MCF 10A (cell line): ENCODE data around the gene TTC21A. TPM values are rescaled to one million over a fixed set of nuclear protein-coding genes. Genes with fewer than 3 reads are reported as not detected.

Experiments used
- BruUV-seq: library from RNA; stranded (reverse); fragments of 400-500 nt; replicated peaks from 2 replicates; lab custom pipeline; 2021; lab: Mats Ljungman, UMichigan
- CTCF ChIA-PET: fragments of 300-600 bp; sonication (Branson Sonifier 250); formaldehyde crosslinking; extraction: SDS; loops from one replicate; lab custom pipeline; 2021; ENCODE audit warnings: antibody characterized with exemption, inconsistent platforms; lab: Yijun Ruan, JAX
- POLR2A ChIA-PET: fragments of 300-600, 350-650 bp; sonication (Branson Sonifier 250); formaldehyde crosslinking; extraction: SDS; loops from one replicate; lab custom pipeline; 2020; ENCODE audit warnings: antibody characterized with exemption, inconsistent platforms; lab: Yijun Ruan, JAX
- DNase-seq: peaks from one replicate; pipeline ENCODE4 v3.0.0-alpha.2; 2018; ENCODE audit not compliant: unreplicated experiment
- H3K27ac Mint-ChIP-seq: one replicate; pipeline ENCODE4 v1.8.0; 2022; ENCODE audit warnings: mild to moderate bottlenecking, low read depth, mixed read lengths; ENCODE audit not compliant: unreplicated experiment
- H3K27me3 Mint-ChIP-seq: one replicate; pipeline ENCODE4 v1.8.0; 2022; ENCODE audit warnings: mixed read lengths; ENCODE audit not compliant: insufficient read depth, unreplicated experiment
- H3K36me3 Mint-ChIP-seq: one replicate; pipeline ENCODE4 v1.8.0; 2022; ENCODE audit warnings: mild to moderate bottlenecking, moderate library complexity, mixed read lengths; ENCODE audit not compliant: insufficient read depth, unreplicated experiment
- H3K4me1 Mint-ChIP-seq: one replicate; pipeline ENCODE4 v1.8.0; 2022; ENCODE audit warnings: mixed read lengths; ENCODE audit not compliant: insufficient read depth, unreplicated experiment
- H3K4me3 Mint-ChIP-seq: one replicate; pipeline ENCODE4 v1.8.0; 2022; ENCODE audit warnings: mild to moderate bottlenecking, moderate library complexity, mixed read lengths; ENCODE audit not compliant: unreplicated experiment
- H3K9me3 Mint-ChIP-seq: one replicate; pipeline ENCODE4 v1.8.0; 2022; ENCODE audit warnings: mixed read lengths; ENCODE audit not compliant: unreplicated experiment
- CTCF ChIP-seq: fragments of 200-600 bp; IDR thresholded peaks from one replicate; pipeline ENCODE4 v1.8.0; 2022; ENCODE audit warnings: antibody characterized with exemption, mild to moderate bottlenecking; ENCODE audit not compliant: unreplicated experiment
- intact Hi-C: fragments of 100-400 bp; cut with micrococcal nuclease; formaldehyde crosslinking; loops from 2 replicates; pipeline ENCODE4 v1.14.1; 2022
- total RNA-seq: library from RNA; stranded (reverse); gene quantifications from 2 replicates; pipeline ENCODE4 v1.2.3, GENCODE V29; 2022

TTC21A gene
- total RNA-seq, 1 experiment from 2014 or later = 2.1 TPM

DNA sequence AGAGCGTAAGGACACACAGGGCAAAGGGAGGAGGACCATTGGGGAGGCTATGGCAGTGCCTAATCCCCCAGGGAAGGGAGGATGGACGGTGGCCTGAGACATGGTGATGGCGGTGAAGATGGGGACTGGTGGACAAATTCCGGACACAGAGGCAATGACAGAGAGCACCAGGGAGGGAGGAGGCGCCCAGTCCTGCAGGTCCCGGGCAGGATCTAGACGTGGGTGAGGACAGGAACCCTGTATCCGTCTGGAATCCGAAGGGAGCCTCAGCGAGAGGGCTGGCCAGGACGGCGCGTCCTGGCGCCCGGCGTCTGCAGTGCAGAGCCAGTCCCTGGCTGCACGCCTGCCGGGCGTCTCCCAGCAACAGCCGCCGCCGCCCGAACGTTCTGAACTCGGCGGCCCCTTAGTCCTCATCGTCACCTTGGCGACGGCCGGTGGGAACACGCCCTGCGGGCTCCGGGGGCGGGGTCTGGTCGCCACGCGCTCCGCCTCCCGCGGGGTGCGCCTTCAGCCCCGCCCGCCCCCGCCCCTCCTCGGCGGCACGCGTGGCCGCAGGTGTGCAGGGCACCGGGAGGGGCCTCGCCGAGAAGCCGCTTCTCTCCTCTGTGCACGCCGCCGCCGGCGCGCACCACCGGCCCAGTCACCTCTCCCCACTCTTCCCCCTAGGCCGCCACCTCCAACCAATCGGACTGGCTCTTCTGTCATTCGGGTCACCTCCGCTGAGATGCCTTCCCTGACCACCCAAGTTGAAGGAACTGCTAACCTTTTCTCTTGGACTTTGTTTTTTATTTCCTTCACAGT is 73.3 kb downstream of the TTC21A start:
- ChIA-PET POLR2A (interaction anchor here (1.0 to 1.4 kb wide), 2 partner anchors 13 to 73 kb away, joined by 4 to 16 read pairs; partner anchors contain the start of genes GORASP1 and TTC21A), CTCF (interaction anchor here (0.8 to 2.7 kb wide), 5 partner anchors 9 to 112 kb away, joined by 4 to 10 read pairs (median 5); no protein-coding TSS in a partner anchor)
- DNase-seq = peak; percentile 87
- H3K27me3 Mint-ChIP-seq = no peaks in the 10 kb centered on the region
- TF ChIP-seq CTCF = no peak
- peak overlapping the region; percentile 73 for H3K4me3 Mint-ChIP-seq
- no peaks in the 10 kb centered on the region for H3K36me3 Mint-ChIP-seq
- H3K27ac Mint-ChIP-seq = peak overlapping the region; percentile 40
- intact Hi-C loops = loop anchor here (2.0 to 10.0 kb wide), 3 partner anchors 54 to 204 kb away; partner anchors contain the start of genes GORASP1, SLC25A38 and TTC21A
- H3K9me3 Mint-ChIP-seq = no peaks in the 10 kb centered on the region
- no TSS peak for BruUV-seq
- H3K4me1 Mint-ChIP-seq = peaks cover 34% of the 10 kb centered on the region

- no peak for TF ChIP-seq CTCF
- Mint-ChIP-seq H3K4me3 (peak overlapping the region; percentile 73), H3K27me3 (no peaks in the 10 kb centered on the region), H3K36me3 (no peaks in the 10 kb centered on the region), H3K27ac (peak overlapping the region; percentile 40), H3K9me3 (no peaks in the 10 kb centered on the region), H3K4me1 (peaks cover 34% of the 10 kb centered on the region)
- no peak for DNase-seq
- no TSS peak for BruUV-seq
- POLR2A ChIA-PET = no interaction called here
- CTCF ChIA-PET = interaction anchor here (0.6 to 1.4 kb wide), 4 partner anchors 9 to 1323 kb away, joined by 3 to 5 read pairs (median 4); no protein-coding TSS in a partner anchor
- intact Hi-C loops = loop anchor here (2.0 to 10.0 kb wide), 3 partner anchors 55 to 203 kb away; partner anchors contain the start of genes GORASP1, SLC25A38 and TTC21A
Observed at GRCh38 chr3:39181408-39182335, 74.2 kb downstream of the TTC21A start.

GRCh38 chr3:39183211-39184080 is 76.0 kb downstream of the TTC21A start:
- POLR2A ChIA-PET = interaction anchor here (0.6 kb wide), 1 partner anchor 18 kb away, joined by 3 read pairs; no protein-coding TSS in a partner anchor
- Mint-ChIP-seq H3K9me3 (no peaks in the 10 kb centered on the region), H3K36me3 (peaks cover 5% of the 10 kb centered on the region), H3K4me1 (peaks cover 23% of the 10 kb centered on the region), H3K27ac (no peak overlapping the region), H3K27me3 (no peaks in the 10 kb centered on the region), H3K4me3 (no peak overlapping the region)
- TF ChIP-seq CTCF = no peak
- intact Hi-C loops = loop anchor here (10.0 kb wide), 1 partner anchor 201 kb away; the partner anchor contains the start of gene SLC25A38
- CTCF ChIA-PET = interaction anchor here (16.1 kb wide), 1 partner anchor 107 kb away, joined by 477 read pairs; no protein-coding TSS in a partner anchor
- no peak for DNase-seq
- no TSS peak for BruUV-seq
